ENCODE data around the gene KIAA0825. TPM values are rescaled to one million over a fixed set of nuclear protein-coding genes. Genes with fewer than 3 reads are reported as not detected.
A peak's percentile ranks its signal among the peaks of the same experiment; 100 is the strongest.

Gene KIAA0825
- total RNA-seq, 1 donor: 9.5 TPM

DNA sequence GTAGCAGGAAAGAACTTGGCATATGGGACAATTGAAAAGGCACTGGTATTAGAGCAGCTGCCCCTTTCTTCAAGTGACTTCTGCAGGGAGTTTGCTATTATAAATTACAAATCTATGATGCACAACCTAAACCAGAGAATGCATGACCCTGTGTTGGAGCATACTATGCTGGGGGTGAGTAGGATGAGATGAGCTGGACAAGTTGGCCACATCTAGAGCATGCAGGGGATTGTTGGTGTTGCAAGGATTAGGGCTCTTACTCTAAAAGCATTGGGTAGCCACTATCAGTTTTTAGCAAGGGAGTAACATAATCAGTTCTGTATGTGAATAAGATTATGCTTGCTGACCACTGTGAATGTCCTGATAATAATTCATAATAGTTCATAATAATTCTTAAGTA lies 186.7 kb downstream of the KIAA0825 start:
- TF ChIP-seq, protein P1, sequence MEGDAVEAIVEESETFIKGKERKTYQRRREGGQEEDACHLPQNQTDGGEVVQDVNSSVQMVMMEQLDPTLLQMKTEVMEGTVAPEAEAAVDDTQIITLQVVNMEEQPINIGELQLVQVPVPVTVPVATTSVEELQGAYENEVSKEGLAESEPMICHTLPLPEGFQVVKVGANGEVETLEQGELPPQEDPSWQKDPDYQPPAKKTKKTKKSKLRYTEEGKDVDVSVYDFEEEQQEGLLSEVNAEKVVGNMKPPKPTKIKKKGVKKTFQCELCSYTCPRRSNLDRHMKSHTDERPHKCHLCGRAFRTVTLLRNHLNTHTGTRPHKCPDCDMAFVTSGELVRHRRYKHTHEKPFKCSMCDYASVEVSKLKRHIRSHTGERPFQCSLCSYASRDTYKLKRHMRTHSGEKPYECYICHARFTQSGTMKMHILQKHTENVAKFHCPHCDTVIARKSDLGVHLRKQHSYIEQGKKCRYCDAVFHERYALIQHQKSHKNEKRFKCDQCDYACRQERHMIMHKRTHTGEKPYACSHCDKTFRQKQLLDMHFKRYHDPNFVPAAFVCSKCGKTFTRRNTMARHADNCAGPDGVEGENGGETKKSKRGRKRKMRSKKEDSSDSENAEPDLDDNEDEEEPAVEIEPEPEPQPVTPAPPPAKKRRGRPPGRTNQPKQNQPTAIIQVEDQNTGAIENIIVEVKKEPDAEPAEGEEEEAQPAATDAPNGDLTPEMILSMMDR (IDR thresholded peaks at IDR 0.05; ENCODE audit: insufficient read depth, low read depth, low read length): no peak
- no peak overlapping the region for H3K4me3 ChIP-seq (ENCODE audit: low read depth, low read length)
- no peak for DNase-seq (ENCODE audit: low read depth)

DNA sequence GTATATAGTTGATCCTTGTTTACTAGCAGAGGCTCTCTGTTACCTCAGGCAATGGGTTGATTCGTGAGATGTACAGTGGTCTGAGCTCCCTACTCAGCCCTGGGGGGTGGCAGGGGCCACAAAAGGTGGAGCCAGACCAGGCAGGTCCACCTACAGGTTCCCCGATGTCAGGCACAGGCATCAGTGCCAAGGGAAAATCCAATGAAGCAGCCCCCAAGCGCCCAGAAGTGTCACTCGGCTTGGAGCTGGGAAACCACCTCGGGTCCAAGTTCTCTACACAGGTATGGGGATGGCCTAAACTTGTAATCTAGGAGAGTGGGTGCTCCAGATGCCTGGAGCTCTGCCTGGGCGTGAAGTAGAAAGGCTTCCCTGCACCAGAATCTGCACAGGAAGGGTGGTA lies 188.8 kb downstream of the KIAA0825 start:
- no peak for DNase-seq (ENCODE audit: low read depth)
- H3K4me3 ChIP-seq (ENCODE audit: low read depth, low read length): no peak overlapping the region
- TF ChIP-seq, protein P1 (IDR thresholded peaks at IDR 0.05; ENCODE audit: insufficient read depth, low read depth, low read length): no peak

DNA sequence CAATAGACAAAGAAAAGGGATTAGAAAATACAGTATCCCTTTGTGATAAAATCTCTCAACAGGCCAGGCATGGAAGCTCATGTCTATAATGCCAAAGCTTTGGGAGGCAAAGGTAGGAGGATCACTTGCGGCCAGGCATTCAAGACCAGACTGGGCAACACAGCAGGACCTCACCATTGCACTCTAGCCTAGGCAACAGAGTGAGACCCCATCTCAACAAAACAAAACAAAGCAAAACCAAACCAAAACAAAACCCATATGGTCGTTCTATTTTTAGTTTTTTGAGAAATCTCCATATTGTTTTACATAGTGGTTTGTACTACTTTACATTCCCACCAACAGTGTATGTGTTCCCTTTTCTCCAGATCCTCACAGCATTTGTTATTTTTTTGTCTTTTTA lies 193.0 kb downstream of the KIAA0825 start:
- TF ChIP-seq, protein P1 (IDR thresholded peaks at IDR 0.05; ENCODE audit: insufficient read depth, low read depth, low read length): no peak

DNA sequence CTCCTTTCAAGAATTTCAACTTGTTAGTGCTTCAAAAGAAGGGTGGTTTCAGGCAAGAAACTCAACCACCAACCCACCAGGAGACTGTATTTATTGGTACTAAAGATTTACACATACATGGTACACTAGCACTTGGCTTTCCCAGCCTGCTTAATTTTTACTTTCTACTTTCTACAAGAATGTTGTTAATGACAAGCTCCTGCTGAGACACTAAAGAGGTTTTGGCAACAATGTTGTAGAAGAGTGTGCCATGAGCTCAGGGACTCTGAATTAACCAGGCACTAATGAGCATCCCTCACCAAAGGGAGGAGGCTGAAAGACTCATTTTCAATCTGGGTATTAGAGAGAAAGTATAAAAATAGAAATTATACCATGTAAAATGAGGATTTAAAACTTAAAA lies 195.0 kb downstream of the KIAA0825 start:
- no peak overlapping the region for H3K4me3 ChIP-seq (ENCODE audit: low read depth, low read length)
- TF ChIP-seq, protein P1 (IDR thresholded peaks at IDR 0.05; ENCODE audit: insufficient read depth, low read depth, low read length): no peak
- no peak for DNase-seq (ENCODE audit: low read depth)

More for the DNA sequence above, 193.0 kb downstream of the KIAA0825 start:
- DNase-seq (ENCODE audit: low read depth): no peak
- no peak overlapping the region for H3K4me3 ChIP-seq (ENCODE audit: low read depth, low read length)

DNA sequence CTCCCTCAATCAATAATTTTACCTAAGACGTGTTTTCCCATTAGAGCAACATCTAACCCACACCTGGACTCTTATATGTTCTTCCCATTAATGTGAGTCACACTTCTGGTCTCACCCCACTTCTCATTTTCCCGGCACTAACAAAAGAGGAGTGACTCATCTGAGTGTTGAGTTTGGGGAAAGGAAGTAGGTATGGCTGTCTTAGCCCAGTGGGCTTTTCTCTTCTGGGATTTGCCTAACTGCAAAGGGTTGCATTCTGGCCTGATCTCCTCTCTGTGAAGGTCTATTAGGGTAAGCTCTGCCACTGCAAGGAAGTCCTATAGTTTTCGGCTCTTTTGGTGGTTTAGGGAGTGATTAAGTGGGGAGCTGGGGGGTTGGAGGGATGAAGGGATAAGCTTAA lies 195.6 kb downstream of the KIAA0825 start:
- peak; percentile 5 for DNase-seq (ENCODE audit: low read depth)
- TF ChIP-seq, protein P1 (IDR thresholded peaks at IDR 0.05; ENCODE audit: insufficient read depth, low read depth, low read length): no peak
- H3K4me3 ChIP-seq (ENCODE audit: low read depth, low read length): no peak overlapping the region

DNA sequence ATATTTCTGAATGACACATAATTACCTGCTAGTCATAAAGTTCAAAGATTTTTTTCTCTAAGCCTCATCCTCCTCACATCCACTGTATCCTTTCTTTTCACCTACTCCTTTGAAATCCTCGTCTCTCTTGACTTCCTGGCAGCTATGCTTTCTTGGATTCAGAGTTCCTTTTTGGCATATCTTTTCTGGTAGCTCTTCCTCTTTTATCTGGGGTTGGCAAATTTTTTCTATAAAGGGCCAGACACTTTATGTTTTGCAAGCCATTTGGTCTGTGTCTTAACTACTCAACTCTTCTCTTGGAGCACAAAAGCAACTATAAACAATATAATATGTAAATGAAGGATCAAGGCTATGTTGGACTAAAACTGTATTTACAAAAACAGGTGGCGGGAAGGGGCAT lies 197.5 kb downstream of the KIAA0825 start:
- TF ChIP-seq, protein P1 (IDR thresholded peaks at IDR 0.05; ENCODE audit: insufficient read depth, low read depth, low read length): no peak
- H3K4me3 ChIP-seq (ENCODE audit: low read depth, low read length): no peak overlapping the region
- DNase-seq (ENCODE audit: low read depth): no peak

DNA sequence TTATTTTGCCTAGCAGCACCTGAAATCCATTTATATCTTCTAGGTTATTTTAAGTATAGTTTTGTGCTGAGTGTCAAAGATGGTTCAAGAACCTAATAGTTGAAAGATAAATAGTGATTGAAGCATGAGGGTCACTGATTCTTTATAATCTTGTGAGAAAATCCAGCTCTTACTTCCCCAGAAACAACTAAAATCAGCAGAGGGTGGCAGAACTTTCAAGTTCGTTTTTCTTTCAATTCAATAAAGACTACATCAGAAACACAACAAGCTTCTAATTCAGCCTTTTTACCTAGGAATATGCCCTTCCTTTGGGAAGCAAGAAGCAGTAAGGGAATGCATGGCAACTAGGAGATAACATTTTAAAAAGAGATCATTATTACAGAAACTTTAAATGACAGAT lies 202.6 kb downstream of the KIAA0825 start:
- DNase-seq (ENCODE audit: low read depth): no peak
- TF ChIP-seq, protein P1 (IDR thresholded peaks at IDR 0.05; ENCODE audit: insufficient read depth, low read depth, low read length): no peak
- no peak overlapping the region for H3K4me3 ChIP-seq (ENCODE audit: low read depth, low read length)

Measured in fibroblast of villous mesenchyme (primary cell).